ENCODE results near the gene NINJ2.
A peak's percentile ranks its signal among the peaks of the same experiment; 100 is the strongest.

NINJ2 gene

GRCh38 chr12:650983-651382 is 12.3 kb downstream of the NINJ2 start:
- 0 out of 2 replicates have a peak, but pooled peaks have one; percentile 7 for TF ChIP-seq CTCF (conservative IDR thresholded peaks at IDR 0.05)
- H3K27ac ChIP-seq = no peak overlapping the region

- TF ChIP-seq CTCF (conservative IDR thresholded peaks at IDR 0.05) = no peak
- no peak overlapping the region for H3K27ac ChIP-seq
Observed at GRCh38 chr12:647385-648085, 15.7 kb downstream of the NINJ2 start.

DNA sequence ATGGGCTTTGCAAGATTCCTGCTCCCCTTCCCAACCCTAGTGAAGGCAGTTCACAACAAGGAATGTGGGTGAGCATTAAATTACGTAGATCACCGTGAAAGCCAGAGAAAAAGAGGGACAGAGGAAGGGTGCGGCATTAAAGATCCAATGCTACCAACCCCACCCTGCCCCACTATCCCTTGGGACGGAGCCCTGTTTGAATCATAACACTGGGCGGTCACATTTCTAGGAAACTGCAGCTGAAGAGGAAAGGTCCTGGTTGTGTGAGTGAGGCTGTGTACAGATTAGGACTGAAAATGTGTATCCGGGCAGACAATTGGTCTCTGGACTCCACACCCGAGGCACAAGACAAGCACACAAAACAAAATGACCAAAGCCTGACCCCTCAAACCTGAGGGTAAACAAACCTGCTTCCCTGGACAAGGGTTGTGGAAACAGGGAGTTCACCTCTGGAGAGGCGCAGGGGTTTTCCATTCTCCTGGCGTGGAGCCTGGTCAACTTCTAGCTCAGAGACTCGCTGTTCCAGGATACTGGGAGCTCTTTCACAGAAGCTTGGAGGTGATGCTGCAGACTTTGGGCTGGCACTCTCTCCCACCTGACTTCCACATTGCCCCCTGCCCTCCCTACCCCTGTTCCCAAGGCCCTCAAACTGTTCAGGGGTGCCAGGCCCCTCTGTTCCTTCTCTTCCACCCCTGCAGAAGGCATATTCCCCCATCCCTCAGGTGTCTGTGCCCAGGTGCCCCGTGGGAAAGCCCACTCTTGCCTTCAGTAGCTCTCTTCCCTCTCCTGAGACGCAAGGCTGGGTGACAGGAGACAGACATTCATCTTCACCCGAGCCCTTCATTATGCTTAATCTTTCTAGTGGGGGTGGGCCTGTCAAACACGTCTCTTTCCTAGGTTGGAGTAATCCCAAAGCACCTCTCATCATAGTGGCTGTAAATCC is 16.5 kb downstream of the NINJ2 start:
- TF ChIP-seq CTCF (conservative IDR thresholded peaks at IDR 0.05) = no peak
- H3K27ac ChIP-seq = no peak overlapping the region

- H3K27ac ChIP-seq = no peak overlapping the region
- no peak for TF ChIP-seq CTCF (conservative IDR thresholded peaks at IDR 0.05)
Observed at GRCh38 chr12:645563-646071, 17.6 kb downstream of the NINJ2 start.

- TF ChIP-seq CTCF (conservative IDR thresholded peaks at IDR 0.05) = no peak
- no peak overlapping the region for H3K27ac ChIP-seq
Observed at GRCh38 chr12:644818-645552, 18.3 kb downstream of the NINJ2 start.

DNA sequence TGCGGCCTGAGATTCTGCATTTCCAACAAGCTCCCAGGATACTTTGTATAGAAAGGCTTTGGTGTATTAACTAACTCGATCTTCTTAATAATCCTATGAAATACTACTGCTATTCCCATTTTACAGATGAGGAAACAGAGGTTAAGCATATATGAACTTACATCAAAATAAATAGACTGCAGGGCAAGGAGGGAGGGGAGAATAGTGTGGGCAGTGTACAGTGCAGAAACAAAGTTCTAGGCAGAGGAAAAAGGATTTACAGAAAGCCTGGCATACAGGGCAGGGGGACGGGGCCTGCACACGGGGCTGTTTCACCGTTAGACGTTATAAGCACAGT is 19.0 kb downstream of the NINJ2 start:
- TF ChIP-seq CTCF (conservative IDR thresholded peaks at IDR 0.05) = no peak
- no peak overlapping the region for H3K27ac ChIP-seq

Measured in VCaP (cell line).